Fibroblast of skin of scalp (primary cell): ENCODE results near the gene POLN.
A peak's percentile ranks its signal among the peaks of the same experiment; 100 is the strongest.
"Not testable (repeated sequence)": the region's sequence is repeated elsewhere in the genome, so short reads cannot be mapped to it uniquely, and the experiment has no call there.

Experiments
- DNase-seq: peaks from one replicate; pipeline ENCODE4 v3.0.0-alpha.2; 2013

The POLN gene

DNA sequence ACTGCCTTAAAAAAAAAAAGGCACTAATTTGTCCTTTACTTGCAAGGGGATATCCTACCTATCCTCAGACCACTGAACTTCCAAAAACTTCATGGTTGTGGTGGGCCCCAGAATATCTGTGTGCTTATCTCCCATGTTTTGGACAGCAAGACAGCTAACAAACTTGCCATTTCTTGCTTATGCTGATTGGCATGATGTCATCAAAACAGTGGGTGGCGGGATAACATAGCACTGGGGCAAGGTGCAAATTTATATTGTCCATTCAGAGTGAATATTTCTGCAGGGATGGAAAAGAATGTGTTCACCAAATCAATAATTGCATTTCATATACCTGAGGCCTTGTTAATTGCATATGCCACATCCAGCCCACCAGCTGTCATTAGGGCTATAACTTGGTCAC, 23.5 kb downstream of the POLN start:
- DNase-seq = no peak

DNA sequence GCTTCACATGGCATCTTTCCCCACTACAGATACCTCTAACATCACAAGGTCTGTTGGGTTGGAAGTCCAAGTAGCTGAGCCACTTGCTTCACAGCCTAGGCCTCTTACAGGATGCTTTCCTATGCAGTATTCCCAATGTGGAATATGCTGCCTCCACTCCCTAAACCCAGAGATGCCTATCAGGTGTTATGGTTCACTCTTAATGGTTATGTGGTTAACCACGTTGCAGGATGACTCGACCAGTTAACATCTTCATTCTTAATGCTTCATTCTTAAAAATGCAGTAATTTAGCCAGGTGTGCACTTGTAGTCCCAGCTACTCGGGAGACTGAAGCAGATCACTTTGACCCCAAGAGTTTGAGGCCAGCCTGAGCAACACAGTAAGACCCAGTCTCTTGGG, 24.2 kb downstream of the POLN start:
- DNase-seq = peak; percentile 6

DNA sequence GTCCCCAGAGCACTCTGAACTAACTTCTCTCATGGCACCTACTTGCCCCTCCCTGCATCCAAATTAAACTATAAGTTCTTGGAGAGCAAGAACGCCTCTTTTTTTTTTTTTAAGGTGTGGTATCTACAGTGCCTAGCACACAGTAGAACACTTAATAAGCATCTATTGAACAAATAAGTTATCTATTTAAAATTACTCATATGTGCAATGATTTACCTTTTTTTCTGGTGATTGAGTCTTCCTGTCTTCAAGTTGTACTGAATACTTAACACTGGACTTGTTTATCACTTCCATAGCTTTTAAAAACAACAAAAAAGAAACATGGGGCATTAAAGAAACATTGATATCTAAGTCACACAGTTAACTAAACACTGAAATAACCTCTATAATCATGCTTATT, 29.1 kb downstream of the POLN start:
- DNase-seq = no peak

DNA sequence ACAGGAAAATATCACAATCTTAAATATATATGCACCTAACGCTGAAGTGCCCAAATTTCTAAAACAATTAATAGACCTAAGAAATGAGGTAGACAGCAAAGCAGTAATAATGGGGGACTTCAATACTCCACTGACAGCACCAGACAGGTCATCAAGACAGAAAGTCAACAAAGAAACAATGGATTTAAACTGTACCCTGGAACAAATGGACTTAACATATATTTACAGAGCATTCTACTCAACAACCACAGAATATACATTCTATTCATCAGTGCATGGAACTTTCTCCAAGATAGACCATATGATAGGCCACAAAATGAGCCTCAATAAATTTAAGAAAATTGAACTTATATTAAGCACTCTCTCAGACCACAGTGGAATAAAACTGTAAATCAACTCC, 39.1 kb downstream of the POLN start:
- not testable (repeated sequence) for DNase-seq

DNA sequence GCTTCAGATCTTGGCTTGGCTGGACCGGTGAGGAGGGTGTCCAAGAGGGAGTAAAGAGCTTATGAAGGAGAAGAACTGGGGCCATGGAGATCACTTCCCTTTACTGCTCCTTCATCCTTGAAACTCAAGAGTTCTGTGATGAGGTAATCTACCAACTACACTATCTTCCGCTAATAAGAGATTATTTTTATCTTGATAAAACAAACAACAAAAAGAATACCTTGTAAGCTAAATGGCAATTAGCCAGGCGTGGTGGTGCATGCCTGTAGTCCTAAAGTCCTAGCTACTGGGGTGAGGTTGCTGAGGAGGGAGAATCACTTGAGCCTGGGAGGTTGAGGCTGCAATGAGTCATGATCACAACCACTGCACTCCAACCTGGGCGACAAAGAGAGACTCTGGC, 47.4 kb downstream of the POLN start:
- no peak for DNase-seq

DNA sequence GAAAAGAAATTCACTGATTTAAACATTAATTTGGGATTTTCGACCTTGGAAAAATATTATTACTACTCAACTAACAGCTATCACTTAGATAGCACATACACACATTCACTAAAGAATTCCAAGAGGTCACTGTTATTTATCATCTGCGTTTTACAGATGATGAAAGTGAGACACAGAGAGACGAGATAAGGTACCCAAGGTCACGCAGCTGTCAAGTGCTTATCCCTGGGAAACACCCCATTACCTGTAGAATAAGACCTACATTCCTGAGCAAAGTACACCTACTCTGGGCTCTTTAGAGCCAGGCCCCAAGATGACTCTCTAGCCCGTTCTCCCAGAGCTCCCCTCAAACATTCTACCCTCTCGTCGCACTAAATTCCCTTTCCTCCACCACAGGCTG, 48.6 kb downstream of the POLN start:
- DNase-seq = no peak

DNA sequence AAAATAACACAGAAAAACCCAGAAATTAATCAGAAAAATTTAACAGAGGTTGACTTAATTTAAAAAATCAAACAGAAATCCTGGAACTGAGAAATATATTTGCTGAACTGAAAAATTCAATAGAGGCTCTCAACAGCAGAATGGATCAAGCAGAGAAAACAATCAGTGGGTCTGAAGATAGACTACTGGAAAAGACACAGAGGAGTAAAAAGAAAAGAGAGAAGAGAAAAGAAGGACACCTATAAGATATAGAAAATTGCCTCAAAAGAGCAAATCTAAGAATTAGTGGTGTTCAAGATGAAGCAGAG, 55.1 kb downstream of the POLN start:
- no peak for DNase-seq

DNA sequence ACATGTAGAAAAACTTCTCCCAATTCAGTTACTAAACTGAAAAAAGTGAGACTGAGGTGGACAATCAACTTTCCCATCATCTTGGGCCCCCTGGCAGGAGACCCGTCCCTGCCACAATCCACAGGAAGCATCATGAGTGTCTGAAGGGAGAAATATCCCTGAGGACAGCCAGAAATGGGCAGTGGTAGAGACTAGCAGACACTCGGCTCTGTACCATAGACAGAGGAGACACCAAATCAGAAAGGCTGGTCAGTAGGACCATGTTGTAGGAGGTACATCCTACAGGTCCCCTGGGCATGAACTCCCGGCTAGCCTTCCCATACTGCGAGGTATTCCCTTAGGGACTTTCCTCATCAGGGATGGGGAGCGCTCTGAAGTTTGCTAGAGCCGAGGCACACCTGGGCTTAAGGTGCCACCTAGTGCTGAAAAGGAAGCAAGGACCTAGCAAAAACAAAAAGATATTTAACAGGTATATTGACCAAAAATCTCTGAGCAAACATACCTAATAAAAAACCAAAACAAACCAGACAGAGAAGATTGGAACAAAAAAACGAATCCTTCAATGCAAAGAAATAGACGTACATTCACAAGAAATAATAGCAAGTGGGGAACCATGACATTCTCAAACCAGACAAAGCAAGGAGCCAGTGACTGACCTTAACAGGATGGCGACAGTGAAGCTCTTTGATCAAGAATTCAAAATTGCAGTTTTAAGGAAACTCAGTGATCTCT, 55.6 kb downstream of the POLN start:
- DNase-seq = no peak

DNA sequence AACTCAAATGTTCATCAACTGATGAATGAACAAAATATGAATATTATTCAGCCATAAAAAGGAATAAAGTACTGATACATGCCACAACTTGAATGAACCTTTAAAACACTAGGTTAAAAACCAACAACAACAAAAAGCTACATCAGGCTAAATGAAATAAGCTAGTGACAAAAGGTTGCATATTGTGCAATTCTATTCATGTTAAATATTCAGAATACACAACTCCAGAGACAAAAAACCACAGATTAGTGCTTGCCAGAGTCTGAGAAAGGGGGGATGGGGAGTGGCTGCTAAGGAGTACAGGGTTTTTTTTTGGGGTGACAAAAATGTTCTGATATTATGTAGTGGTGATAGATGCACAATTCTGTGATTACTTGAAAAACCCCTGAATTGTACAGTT, 58.5 kb downstream of the POLN start:
- DNase-seq = no peak

DNA sequence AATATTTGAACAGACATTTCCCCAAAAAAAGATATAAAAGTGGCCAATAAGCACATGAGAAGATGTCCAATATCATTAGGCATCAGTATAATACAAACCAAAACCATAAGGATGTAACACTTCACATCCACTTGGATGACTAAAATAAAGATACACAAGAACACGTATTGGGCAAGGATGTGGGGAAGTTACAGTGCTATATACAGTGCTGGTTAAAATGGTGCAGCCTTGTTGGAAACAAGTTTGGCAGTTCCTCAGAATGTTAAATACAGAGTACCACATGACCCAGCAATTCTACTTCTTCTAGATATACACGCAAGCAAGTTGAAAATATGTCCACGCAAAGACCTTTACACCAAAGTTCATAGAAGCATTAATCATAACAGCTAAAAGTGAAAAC, 58.9 kb downstream of the POLN start:
- no peak for DNase-seq

DNA sequence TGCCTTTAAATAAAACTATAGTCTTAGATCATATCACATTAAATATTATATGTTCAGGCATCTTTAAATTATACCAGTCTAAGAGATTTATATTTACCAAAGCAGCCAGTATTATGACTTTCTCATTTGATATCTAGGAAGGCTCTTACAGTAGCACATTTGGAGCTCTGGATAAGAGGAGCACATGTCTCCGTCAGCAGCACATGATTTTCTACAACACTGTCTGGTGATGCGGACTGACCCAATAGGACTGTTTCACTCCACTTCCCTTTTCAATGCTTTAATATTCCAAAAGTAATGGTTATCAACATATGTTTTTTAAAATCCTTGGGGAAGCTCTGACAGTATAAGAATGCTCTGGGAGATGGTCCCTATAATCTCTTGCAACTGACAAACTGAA, 61.5 kb downstream of the POLN start:
- DNase-seq = no peak

DNA sequence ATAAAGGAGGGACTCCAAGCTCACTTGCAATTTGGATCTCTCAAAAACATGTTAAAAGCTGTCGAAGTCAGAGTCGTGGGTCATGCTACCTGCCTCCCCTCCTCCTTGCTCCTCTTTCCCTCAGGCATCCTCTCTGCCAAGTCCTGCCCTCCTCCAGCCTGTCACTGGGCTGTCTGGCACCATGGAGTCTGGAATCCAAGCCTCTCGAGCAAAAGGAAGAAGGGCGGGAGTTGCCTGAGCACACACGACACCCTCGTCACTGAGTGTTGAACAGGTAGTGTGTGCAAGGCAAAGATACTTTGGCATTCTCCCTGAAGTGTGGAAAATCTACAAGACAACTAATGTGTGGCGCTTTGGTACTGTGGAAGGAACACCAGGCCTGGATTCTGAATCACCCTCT, 62.2 kb downstream of the POLN start:
- DNase-seq = no peak

DNA sequence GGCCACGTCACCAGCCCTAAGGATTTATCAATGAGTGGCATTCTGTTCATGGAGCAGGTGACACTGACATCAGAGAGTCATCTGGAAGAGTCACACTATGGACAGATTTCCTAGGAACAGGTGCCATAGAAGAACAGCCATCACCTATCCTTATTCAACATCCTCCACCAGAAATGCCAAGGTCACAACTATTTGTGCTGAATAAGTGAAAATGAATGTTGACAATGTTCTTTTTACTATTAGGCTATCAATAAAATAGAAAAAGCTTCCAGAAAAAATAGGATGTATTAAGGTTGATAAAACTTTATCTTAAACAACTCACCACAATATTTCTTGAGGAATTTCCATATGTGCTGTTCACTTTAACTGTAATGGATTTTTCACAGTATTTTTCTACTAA, 62.9 kb downstream of the POLN start:
- DNase-seq = no peak

DNA sequence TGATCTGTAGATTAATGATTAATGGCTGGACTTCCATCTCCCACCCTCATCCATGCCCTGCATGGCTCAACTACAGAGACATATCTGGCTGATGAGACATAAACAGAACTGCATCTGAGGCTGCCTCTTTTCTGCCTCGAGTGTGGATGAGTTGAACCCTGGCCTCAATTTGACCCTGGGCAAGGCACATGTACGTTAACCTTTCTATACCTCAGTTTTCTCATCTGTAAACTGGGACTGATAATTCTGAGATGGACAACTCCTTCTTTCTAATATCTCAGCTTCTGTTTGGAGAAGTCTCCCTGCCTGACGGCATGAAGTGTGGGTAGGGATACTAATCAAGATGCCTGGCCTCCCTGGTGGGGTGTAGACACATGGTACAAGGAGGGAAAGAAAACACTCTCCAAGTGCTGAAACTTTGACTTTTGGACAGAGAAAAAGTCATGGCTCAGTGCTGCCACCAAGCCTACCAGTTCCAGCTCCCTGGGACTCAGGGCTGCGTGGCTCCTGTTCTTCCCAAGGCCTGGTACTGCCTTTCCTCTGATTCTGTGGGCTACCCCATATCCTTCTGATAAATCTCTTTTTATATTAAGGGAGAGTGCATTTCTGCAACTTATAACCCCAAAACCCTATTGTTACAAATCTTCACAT, 64.4 kb downstream of the POLN start:
- no peak for DNase-seq

DNA sequence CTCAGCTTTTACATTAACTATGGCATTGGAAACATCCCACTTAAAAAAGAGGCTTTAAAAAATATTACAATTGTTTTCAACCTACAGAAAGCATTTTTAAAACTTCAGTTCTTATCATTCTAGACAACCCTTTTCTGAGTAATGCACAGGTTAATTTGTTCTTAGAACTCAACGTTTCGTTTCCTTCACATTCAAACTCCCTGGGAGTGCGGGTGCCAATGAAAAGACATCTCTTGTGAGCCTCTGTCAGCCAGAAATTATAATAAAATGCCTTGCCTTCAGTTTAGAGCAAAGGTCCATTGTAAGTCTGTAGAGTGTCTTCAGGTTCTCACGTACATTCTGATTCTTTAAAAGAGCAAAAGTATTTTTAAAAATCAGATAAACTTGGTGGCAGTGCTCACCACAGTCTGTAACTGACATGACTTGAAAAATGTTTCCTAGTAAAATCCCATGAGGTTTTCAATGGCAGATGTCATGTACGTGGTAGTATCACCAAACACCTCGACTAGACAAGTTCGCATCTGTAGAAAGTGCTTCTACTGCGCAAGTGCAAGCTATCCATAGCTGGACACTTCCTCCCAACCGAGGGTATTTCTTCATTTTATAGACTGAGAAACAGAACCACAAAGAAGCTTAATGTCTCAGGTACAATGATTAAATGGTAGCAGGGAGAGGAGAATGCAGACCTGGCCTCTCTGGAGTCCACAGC, 65.8 kb downstream of the POLN start:
- DNase-seq = no peak

DNA sequence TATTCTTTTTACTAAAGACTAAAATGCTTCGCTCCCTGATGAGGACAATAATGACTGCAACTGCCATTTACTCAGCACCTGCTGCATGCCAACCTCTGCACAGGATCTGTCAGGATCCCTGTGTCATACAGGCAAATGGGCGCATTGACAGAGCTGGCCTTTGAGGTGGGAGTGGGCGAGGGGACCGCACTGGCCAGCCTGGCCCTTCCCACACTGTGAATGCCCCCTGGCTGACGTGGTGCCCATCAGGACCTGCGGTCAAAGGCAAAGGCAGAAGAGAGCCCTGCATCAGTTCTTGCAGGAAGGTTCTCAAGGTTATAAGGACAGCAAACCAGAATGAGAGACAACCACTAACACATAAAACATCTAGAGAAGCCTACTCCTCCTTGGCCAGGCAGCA, 67.9 kb downstream of the POLN start:
- DNase-seq = no peak

DNA sequence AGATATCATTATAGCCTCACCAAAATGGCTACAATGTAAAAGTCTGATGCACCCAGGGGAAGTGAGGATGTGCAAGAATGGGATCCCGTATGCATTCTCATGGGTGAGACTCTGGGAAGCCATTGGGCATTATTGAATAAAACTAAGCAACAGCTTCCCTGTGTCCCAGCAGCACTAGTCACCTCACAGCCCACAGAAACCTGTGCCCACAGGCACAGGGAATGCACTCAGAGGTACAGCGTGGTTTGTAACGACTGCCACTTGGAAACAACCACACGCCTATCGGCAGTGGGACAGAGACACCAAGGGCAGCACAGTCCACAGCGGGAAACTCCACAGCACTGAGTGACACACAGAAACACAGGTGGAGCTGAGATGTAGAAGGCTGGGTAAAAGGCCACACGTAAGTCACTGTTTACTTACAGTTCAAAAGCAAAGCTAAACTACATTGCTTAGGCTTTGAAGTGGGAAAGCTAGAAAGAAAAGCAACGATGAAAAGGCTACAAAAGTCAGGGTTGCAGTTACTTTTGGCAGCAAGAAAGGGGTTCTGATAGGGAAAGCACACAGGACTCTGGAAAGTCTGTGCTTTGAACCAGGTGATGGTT, 69.2 kb downstream of the POLN start:
- DNase-seq = no peak

DNA sequence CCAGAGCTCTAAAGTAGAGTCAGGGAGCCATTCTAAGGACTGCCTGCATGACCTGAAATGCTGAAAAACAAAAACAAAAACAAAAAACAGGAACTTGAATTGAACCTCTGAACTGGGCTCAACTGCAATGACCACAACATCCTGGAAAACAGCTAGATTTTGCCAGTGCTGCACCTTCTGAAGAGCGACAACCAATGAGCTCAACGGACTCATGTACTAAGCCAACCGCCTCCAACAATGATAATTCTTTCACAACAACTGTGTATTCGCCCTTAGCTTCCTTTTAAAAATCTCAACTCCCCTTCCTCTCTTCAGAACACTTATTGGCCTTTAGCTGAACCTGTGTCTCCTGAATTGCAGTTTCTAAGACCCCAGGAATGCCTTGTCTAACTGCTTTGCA, 69.8 kb downstream of the POLN start:
- no peak for DNase-seq

DNA sequence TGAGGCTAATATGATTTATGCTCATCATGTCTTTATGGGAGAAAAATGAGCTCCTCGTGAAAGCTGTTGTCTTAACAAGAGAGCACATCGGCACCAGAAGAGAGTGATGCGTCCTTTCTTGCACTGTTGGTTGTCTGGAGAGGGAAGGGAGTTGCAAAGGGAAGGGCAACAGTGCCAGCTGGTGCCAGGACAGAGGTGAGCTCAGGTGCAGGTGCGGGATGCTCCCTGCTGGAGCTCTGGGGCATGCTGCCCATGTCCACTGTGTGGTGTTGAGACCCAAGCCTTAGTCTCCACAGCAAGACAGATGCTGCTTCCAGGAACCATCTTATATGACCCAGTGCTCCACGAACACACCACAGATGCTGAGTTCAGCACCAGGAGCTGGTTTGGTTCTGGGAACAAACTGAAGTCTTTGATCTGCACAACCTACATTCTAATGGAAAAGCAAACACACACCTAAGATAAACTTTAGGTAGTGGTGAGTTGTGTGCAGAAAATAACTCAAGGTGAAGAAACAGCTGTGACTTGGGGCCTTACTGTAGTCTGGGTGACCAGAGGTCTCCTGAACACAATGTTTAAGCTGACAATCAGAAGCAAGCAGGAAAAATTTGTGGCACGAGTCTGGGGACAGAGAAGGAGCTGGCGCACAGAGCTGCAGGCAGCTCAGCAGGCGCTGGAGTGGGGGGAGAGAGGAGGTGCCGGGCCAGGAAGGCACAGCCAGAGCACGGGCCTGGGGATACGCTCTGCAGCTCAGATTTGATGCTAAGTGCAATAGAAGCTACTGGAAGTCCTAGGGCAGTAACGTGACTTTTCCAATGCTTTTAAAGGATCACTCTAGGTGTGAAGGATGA, 73.2 kb downstream of the POLN start:
- DNase-seq = no peak

DNA sequence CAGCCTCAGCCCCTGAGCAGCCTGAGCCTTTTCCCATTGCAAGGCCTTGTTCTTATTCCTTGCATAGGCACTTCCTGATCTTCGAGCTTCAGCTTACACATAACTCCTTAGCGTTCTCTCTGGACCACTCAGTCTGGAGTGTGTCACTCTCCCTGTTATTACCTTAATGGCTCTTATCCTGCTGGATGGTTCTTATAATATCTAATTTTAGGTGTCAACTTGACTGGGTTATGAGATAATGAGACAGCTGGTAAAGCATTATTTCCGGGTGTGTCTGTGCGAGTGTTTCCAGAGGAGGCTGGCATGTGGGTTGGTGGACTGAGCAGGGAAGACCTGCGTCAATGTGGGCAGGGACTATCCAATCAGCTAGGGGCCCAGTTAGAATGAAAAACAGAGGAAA, 75.7 kb downstream of the POLN start:
- no peak for DNase-seq

DNA sequence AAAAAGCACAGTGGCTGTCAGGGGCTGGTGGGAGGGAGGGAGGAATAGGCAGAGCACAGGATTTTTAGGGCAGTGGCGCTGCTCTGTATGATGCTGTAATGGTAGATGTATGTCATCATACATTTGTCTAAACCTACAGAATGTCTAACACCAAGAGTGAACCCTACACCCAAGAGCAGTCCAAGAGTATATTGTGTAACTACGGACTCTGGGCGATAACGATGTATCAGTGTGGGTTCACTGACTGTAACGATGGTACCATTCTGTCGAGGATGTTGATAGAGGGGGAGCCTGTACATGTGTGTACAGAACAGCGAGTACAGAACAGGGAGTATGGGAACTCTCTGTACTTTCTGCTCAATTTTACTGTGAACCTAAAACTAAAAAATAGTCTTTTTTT, 76.5 kb downstream of the POLN start:
- no peak for DNase-seq

DNA sequence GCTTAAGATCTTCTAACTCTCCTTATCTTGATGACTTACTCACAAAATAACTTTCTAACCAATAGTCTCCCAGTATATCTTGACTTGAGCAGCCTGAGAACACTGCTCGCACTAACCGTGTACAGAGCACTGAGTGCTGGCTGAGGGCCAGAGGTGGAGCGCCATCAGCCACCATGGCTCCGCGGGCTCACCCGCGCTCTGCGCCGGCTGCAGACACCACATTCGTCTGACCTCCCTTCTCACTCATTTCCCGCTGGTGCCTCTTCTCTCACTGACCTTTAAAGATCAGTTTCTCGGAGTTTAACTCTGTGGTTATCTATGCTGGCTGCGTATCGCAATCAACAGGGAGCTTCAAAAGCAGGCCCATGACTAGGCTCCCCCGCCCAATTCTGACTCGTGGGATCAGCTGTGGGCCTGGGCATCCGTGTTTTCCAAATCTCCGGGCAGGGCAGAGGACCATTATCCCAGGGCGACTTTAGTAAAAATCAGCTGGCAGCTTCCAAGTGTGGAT, 78.6 kb downstream of the POLN start:
- no peak for DNase-seq
